PC-3 (cell line): ENCODE data around the gene GPD2. TPM values are rescaled to one million over a fixed set of nuclear protein-coding genes. Genes with fewer than 3 reads are reported as not detected.

Source experiments
- ATAC-seq: fragments of 200-7000 bp; cut with Tn5 transposase; 2 replicates; pipeline ENCODE4 v1.9.1; 2020; ENCODE audit warnings: mild to moderate bottlenecking, moderate library complexity
- BruUV-seq: library from RNA; stranded (reverse); fragments of 400-500 nt; replicated peaks from 2 replicates; lab custom pipeline; 2021; lab: Mats Ljungman, UMichigan
- CTCF ChIA-PET: fragments of 300-600 bp; sonication (Branson Sonifier 250); formaldehyde crosslinking; loops from one replicate; lab custom pipeline; 2022; ENCODE audit warnings: antibody characterized with exemption; lab: Charles Lee
- POLR2A ChIA-PET: fragments of 300-600 bp; sonication (Branson Sonifier 250); formaldehyde crosslinking; loops from one replicate; lab custom pipeline; 2022; ENCODE audit warnings: antibody characterized with exemption; ENCODE audit not compliant: unreplicated experiment; lab: Charles Lee
- DNase-seq: peaks from one replicate; pipeline ENCODE4 v3.0.0-alpha.2; 2015
- H2AFZ ChIP-seq: fragments of 300-600 bp; sonication (generic); 2 replicates; pipeline ENCODE4 v1.6.0; 2016; ENCODE audit warnings: antibody characterized with exemption, low read length
- H3F3A ChIP-seq: fragments of 300-600 bp; sonication (generic); one replicate; pipeline ENCODE4 v1.6.0; 2017; ENCODE audit warnings: antibody characterized with exemption, low read length, control low read depth, mild to moderate bottlenecking; ENCODE audit not compliant: unreplicated experiment
- H3K27ac ChIP-seq: fragments of 300-600 bp; sonication (generic); 2 replicates; pipeline ENCODE4 v1.5.1; 2016; ENCODE audit warnings: mild to moderate bottlenecking, low read length
- H3K27me3 ChIP-seq: fragments of 300-600 bp; sonication (generic); 2 replicates; pipeline ENCODE4 v1.6.1; 2016; ENCODE audit warnings: low read length, mixed read lengths
- H3K36me3 ChIP-seq: fragments of 300-600 bp; sonication (generic); 2 replicates; pipeline ENCODE4 v1.6.1; 2016; ENCODE audit warnings: low read depth, mixed run types, low read length, mixed read lengths
- H3K4me1 ChIP-seq: fragments of 300-600 bp; sonication (generic); 2 replicates; pipeline ENCODE4 v1.5.1; 2016; ENCODE audit warnings: low read length; ENCODE audit not compliant: insufficient read depth
- H3K4me2 ChIP-seq: fragments of 300-600 bp; sonication (generic); 2 replicates; pipeline ENCODE4 v1.6.0; 2016; ENCODE audit warnings: low read length
- H3K4me3 ChIP-seq: fragments of 300-600 bp; sonication (generic); 2 replicates; pipeline ENCODE4 v1.5.1; 2016; ENCODE audit warnings: mild to moderate bottlenecking, low read length, mixed read lengths
- H3K79me2 ChIP-seq: fragments of 300-600 bp; sonication (generic); 2 replicates; pipeline ENCODE4 v1.6.1; 2017; ENCODE audit warnings: low read length, mixed read lengths
- H3K9ac ChIP-seq: fragments of 300-600 bp; sonication (generic); 2 replicates; pipeline ENCODE4 v1.6.0; 2016; ENCODE audit warnings: mild to moderate bottlenecking, low read length
- H3K9me2 ChIP-seq: fragments of 300-600 bp; sonication (generic); replicated peaks from 2 replicates; pipeline ENCODE4 v1.6.1; 2016; ENCODE audit warnings: mixed run types, low read length, mixed read lengths
- H3K9me3 ChIP-seq: fragments of 300-600 bp; sonication (generic); 2 replicates; pipeline ENCODE4 v1.6.1; 2016; ENCODE audit warnings: low read length, mixed read lengths
- H4K20me1 ChIP-seq: fragments of 300-600 bp; sonication (generic); 2 replicates; pipeline ENCODE4 v1.6.1; 2016; ENCODE audit warnings: low read length, mixed read lengths
- EZH2 ChIP-seq: fragments of 300-600 bp; sonication (generic); IDR thresholded peaks from one replicate; pipeline ENCODE4 v1.6.1; 2017; ENCODE audit warnings: antibody characterized with exemption, mild to moderate bottlenecking, low read length; ENCODE audit not compliant: unreplicated experiment
- EZH2phosphoT487 ChIP-seq: fragments of 300-600 bp; sonication (generic); IDR thresholded peaks from 2 replicates; pipeline ENCODE4 v1.6.1; 2018; ENCODE audit warnings: mild to moderate bottlenecking, antibody characterized with exemption, low read length, borderline replicate concordance
- intact Hi-C: fragments of 100-400 bp; cut with micrococcal nuclease; formaldehyde crosslinking; loops from 2 replicates; pipeline ENCODE4 v1.9.0; 2023
- total RNA-seq: library from RNA; depleted of rRNA; stranded (reverse); fragments of >200 nt; gene quantifications from 2 replicates; pipeline ENCODE4 v1.2.3, GENCODE V29; 2014
- TF ChIP-seq, protein P1 (sequence below): fragments of 300-600 bp; sonication (generic); conservative IDR thresholded peaks from 2 replicates; pipeline ENCODE4 v1.5.1; 2017; ENCODE audit warnings: antibody characterized with exemption, low read depth, mild to moderate bottlenecking, low read length

Gene GPD2
- total RNA-seq, 1 experiment from 2014 or later = 107 TPM

DNA sequence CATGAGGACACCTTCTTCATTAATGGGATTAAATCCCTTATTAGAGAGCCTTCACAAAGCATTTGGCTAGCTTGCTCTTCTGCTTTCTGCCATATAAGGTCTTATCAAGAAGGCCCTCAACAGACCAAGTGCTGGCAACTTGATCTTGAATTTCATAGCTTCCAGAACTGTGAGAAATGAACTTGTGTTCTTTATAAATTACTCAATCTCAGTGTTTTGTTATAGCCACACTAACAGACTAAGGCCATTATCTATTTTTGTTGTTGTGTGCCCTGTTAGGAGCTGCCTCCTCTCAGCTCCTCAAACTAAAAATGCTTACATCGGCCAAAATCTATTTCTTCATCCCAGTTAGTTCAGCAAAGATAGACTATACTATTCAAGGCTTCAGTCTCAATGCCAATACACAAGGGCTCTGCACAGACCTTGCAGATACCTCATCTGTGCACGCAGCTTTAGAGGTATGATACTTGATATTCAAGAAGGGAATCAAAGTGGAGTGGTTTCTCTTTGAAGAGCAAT, 182.9 kb downstream of the GPD2 start:
- intact Hi-C loops = no loop called here
- no peak overlapping the region for H2AFZ ChIP-seq
- no peak overlapping the region for H3K9ac ChIP-seq
- H3K36me3 ChIP-seq = no peaks in the 10 kb centered on the region
- TF ChIP-seq EZH2phosphoT487 = no peak
- TF ChIP-seq EZH2 = no peak
- TF ChIP-seq, protein P1, sequence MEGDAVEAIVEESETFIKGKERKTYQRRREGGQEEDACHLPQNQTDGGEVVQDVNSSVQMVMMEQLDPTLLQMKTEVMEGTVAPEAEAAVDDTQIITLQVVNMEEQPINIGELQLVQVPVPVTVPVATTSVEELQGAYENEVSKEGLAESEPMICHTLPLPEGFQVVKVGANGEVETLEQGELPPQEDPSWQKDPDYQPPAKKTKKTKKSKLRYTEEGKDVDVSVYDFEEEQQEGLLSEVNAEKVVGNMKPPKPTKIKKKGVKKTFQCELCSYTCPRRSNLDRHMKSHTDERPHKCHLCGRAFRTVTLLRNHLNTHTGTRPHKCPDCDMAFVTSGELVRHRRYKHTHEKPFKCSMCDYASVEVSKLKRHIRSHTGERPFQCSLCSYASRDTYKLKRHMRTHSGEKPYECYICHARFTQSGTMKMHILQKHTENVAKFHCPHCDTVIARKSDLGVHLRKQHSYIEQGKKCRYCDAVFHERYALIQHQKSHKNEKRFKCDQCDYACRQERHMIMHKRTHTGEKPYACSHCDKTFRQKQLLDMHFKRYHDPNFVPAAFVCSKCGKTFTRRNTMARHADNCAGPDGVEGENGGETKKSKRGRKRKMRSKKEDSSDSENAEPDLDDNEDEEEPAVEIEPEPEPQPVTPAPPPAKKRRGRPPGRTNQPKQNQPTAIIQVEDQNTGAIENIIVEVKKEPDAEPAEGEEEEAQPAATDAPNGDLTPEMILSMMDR = no peak
- POLR2A ChIA-PET = no interaction called here
- CTCF ChIA-PET = no interaction called here
- H3F3A ChIP-seq = no peaks in the 10 kb centered on the region
- ATAC-seq (no peak), DNase-seq (no peak)
- no peaks in the 10 kb centered on the region for H3K79me2 ChIP-seq
- no TSS peak for BruUV-seq
- H3K27ac ChIP-seq = no peak overlapping the region
- no peaks in the 10 kb centered on the region for H3K4me1 ChIP-seq
- H3K9me3 ChIP-seq = no peaks in the 10 kb centered on the region
- H4K20me1 ChIP-seq = no peaks in the 10 kb centered on the region
- H3K9me2 ChIP-seq = no peaks in the 10 kb centered on the region
- no peak overlapping the region for H3K4me2 ChIP-seq
- no peak overlapping the region for H3K4me3 ChIP-seq
- no peaks in the 10 kb centered on the region for H3K27me3 ChIP-seq

DNA sequence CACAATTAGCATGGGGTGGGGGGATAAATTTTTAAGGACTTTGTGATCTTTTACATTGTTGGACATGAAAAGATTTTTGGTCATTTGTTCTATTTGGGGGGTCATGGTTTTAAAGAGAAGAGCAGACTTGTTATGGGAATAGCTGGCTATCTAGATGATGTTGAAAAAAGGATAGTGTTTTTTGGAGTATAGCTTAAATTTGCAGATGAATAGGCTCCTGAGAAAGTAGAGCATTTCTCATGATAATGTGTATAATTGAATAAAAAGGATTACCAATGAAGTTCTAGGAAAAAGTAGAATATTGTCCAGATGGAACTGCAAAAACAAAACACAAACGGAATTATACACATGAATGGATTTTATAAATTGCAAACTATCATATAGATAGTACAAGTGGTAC, 186.3 kb downstream of the GPD2 start:
- BruUV-seq = no TSS peak
- no peak overlapping the region for H3K9ac ChIP-seq
- no peaks in the 10 kb centered on the region for H3K9me3 ChIP-seq
- DNase-seq (no peak), ATAC-seq (no peak)
- no peak for TF ChIP-seq EZH2phosphoT487
- TF ChIP-seq, protein P1 = no peak
- no peak for TF ChIP-seq EZH2
- ChIA-PET POLR2A (no interaction called here), CTCF (no interaction called here)
- no peaks in the 10 kb centered on the region for H4K20me1 ChIP-seq
- H3K27me3 ChIP-seq = no peaks in the 10 kb centered on the region
- H3K27ac ChIP-seq = no peak overlapping the region
- H2AFZ ChIP-seq = no peak overlapping the region
- H3F3A ChIP-seq = no peaks in the 10 kb centered on the region
- H3K79me2 ChIP-seq = no peaks in the 10 kb centered on the region
- no peaks in the 10 kb centered on the region for H3K4me1 ChIP-seq
- H3K4me2 ChIP-seq = no peak overlapping the region
- H3K9me2 ChIP-seq = no peaks in the 10 kb centered on the region
- H3K36me3 ChIP-seq = no peaks in the 10 kb centered on the region
- no peak overlapping the region for H3K4me3 ChIP-seq
- intact Hi-C loops = no loop called here

DNA sequence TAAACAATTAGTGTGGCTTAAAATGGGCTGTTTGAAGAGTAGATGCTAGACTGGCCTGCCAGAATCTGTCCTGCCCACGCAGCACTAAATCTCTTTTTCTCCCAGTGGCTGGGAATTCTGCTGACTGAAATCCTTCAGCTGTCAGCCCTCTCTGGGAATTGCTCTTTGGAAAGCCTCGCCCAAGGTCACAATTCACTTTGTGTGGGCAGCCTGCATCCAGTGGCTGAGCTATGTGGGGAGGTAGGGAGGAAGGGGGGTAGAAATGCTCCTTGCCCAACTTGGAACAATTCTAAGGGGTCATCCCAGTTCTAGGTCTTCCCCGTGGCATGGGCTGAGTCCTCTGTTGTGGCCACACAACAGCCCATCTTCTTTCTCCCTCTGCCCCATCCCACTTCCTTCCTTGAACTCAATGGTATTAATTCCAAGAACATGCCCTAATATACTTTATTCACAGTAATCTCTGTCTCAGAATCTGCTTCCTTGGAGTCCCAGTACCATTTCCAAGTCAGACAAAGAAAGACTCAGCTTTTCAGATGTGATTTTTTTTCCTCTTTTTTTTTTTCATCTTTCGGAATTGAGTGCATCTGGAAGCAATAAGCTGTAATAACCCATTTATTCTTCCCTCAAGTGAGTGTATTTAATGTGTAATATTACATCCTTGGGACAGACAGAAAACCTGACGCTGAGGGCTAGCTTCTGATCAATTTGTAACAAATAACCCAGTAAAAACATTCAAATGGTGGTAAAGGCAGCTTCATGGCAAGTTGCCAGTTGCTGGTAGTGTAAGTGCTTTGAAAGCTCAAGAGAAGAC, 189.4 kb downstream of the GPD2 start:
- H2AFZ ChIP-seq = no peak overlapping the region
- no peaks in the 10 kb centered on the region for H3K36me3 ChIP-seq
- H3K4me2 ChIP-seq = no peak overlapping the region
- intact Hi-C loops = no loop called here
- no peak for TF ChIP-seq EZH2
- TF ChIP-seq, protein P1 = no peak
- no peak for TF ChIP-seq EZH2phosphoT487
- H4K20me1 ChIP-seq = no peaks in the 10 kb centered on the region
- no peaks in the 10 kb centered on the region for H3K9me2 ChIP-seq
- no peaks in the 10 kb centered on the region for H3K79me2 ChIP-seq
- ATAC-seq (no peak), DNase-seq (no peak)
- no peak overlapping the region for H3K4me3 ChIP-seq
- no TSS peak for BruUV-seq
- no peaks in the 10 kb centered on the region for H3F3A ChIP-seq
- no peaks in the 10 kb centered on the region for H3K27me3 ChIP-seq
- H3K9me3 ChIP-seq = no peaks in the 10 kb centered on the region
- no peaks in the 10 kb centered on the region for H3K4me1 ChIP-seq
- ChIA-PET POLR2A (no interaction called here), CTCF (no interaction called here)
- H3K9ac ChIP-seq = no peak overlapping the region
- no peak overlapping the region for H3K27ac ChIP-seq
